Measurements from ENCODE around the gene ADAM11. TPM values are rescaled to one million over a fixed set of nuclear protein-coding genes. Genes with fewer than 3 reads are reported as not detected.

Gene ADAM11
- total RNA-seq, 2 donors from 2014 or later: 0.56 to 1.6 TPM

- H3K36me3 Mint-ChIP-seq (ENCODE audit: insufficient read depth in 2 of 2): peaks cover 0 to 2% of the 10 kb centered on the region in 2 donors
- H3K27ac Mint-ChIP-seq: peak overlapping the region; percentile 63
- ATAC-seq (replicated peaks in 1 of 2) (peak; percentile 3 to 22), DNase-seq (peak in 1 of 2 donors; percentile 25)
- H3K4me1 Mint-ChIP-seq (ENCODE audit: low read depth): peaks cover 11% of the 10 kb centered on the region
- H3K27me3 Mint-ChIP-seq (ENCODE audit: low read depth): peaks cover 51% of the 10 kb centered on the region
- no peaks in the 10 kb centered on the region for H3K9me3 Mint-ChIP-seq
- H3K4me3 Mint-ChIP-seq: peak overlapping the region; percentile 81 to 85
These were observed 70.2 kb downstream of the ADAM11 start for GRCh38 chr17:44828919-44829522.

GRCh38 chr17:44829523-44830358, 71.0 kb downstream of the ADAM11 start, which contains the start of gene GJC1:
GJC1 (minus strand) TSS chr17:44830287; CDS start chr17:44805817, 24,470 bp downstream.
- H3K4me3 Mint-ChIP-seq: peak within 1 kb of the TSS; percentile 81 to 85
- peak within 1 kb of the TSS; percentile 63 for H3K27ac Mint-ChIP-seq
- H3K4me1 Mint-ChIP-seq (ENCODE audit: low read depth): peaks cover 11% of the 10 kb centered on the region
- DNase-seq: peak; percentile 34 to 49
- peak; percentile 73 to 77 for ATAC-seq (replicated peaks in 1 of 2)
- H3K36me3 Mint-ChIP-seq (ENCODE audit: insufficient read depth in 2 of 2): peaks cover 0 to 2% of the 10 kb centered on the region in 2 donors
- peaks cover 47% of the 10 kb centered on the region for H3K27me3 Mint-ChIP-seq (ENCODE audit: low read depth)
- no peaks in the 10 kb centered on the region for H3K9me3 Mint-ChIP-seq

- peaks cover 47% of the 10 kb centered on the region for H3K27me3 Mint-ChIP-seq (ENCODE audit: low read depth)
These were observed 71.8 kb downstream of the ADAM11 start for GRCh38 chr17:44830359-44831288.

DNA sequence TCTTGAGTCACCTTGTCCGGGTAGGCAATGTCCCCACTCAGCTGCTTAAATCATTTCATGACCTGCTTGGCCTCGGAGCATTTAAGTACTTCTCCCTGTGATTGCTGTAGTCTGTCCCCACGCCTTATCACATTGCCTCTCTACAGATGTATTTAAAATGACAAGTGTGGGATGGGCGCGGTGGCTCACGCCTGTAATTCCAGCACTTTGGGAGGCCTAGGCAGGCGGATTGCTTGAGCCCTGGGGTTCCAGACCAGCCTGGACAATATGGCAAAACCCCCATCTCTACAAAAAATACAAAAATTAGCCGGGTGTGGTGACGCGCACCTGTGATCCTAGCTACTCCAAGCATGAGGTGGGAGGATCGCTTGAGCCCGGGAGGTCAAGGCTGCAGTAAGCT, 72.6 kb downstream of the ADAM11 start:
- Mint-ChIP-seq H3K4me1 (ENCODE audit: low read depth) (peaks cover 11% of the 10 kb centered on the region), H3K27ac (no peak overlapping the region), H3K36me3 (ENCODE audit: insufficient read depth in 2 of 2) (peaks cover 0 to 2% of the 10 kb centered on the region in 2 donors), H3K9me3 (no peaks in the 10 kb centered on the region), H3K4me3 (no peak overlapping the region), H3K27me3 (ENCODE audit: low read depth) (peaks cover 47% of the 10 kb centered on the region)
- DNase-seq (no peak), ATAC-seq (replicated peaks in 1 of 2) (no peak)

More at GRCh38 chr17:44830359-44831288, 71.8 kb downstream of the ADAM11 start:
- H3K4me1 Mint-ChIP-seq (ENCODE audit: low read depth): peaks cover 11% of the 10 kb centered on the region
- peak overlapping the region; percentile 66 to 78 for H3K4me3 Mint-ChIP-seq
- H3K27ac Mint-ChIP-seq: no peak overlapping the region
- peaks cover 0 to 2% of the 10 kb centered on the region in 2 donors for H3K36me3 Mint-ChIP-seq (ENCODE audit: insufficient read depth in 2 of 2)
- ATAC-seq (replicated peaks in 1 of 2) (peak; percentile 47 to 53), DNase-seq (peak; percentile 15 to 25)
- H3K9me3 Mint-ChIP-seq: no peaks in the 10 kb centered on the region

Other genes starting within 250 kb of the ADAM11 start
- under 1 TPM; 0.23 to 0.82 TPM for gene FZD2, start 201.5 kb upstream of the ADAM11 start, total RNA-seq
- gene MEIOC, start 102.5 kb upstream of the ADAM11 start, total RNA-seq: under 1 TPM in 1 of 2 donors, not detected in 1; 0.82 TPM
- gene CCDC43, start 69.2 kb upstream of the ADAM11 start, total RNA-seq: 10 to 100 TPM; 22.7 to 25.2 TPM
- 10 to 100 TPM; 24.7 to 34.4 TPM for gene DBF4B, start 50.3 kb upstream of the ADAM11 start, total RNA-seq
- 1 to 10 TPM; 2.3 to 4.7 TPM for gene GJC1, start 71.3 kb downstream of the ADAM11 start, total RNA-seq
- not detected for gene HIGD1B, start 88.9 kb downstream of the ADAM11 start, total RNA-seq
- 100 to 1,000 TPM; 123 to 132 TPM for gene EFTUD2, start 140.5 kb downstream of the ADAM11 start, total RNA-seq
- gene GFAP, start 156.5 kb downstream of the ADAM11 start, total RNA-seq: not detected
- 10 to 100 TPM; 33.0 to 48.1 TPM for gene KIF18B, start 188.8 kb downstream of the ADAM11 start, total RNA-seq
- gene C1QL1, start 209.3 kb downstream of the ADAM11 start, total RNA-seq: 1 to 10 TPM in 1 of 2 donors, under 1 TPM in 1; 0.94 to 2.0 TPM